ENCODE measurements around the gene RMND5A.

- TF ChIP-seq POLR2A (IDR thresholded peaks at IDR 0.05; ENCODE audit: low read length) = no peak
- TF ChIP-seq GATA1 (IDR thresholded peaks at IDR 0.05; ENCODE audit: low read depth, low read length) = no peak
Observed at GRCh38 chr2:86818957-86819356, 98.9 kb downstream of the RMND5A start.

Data from erythroblast (primary cell).